GM13977 (cell line): ENCODE data around the gene SLC8A1.

Source experiments
- DNase-seq: peaks from one replicate; pipeline ENCODE4 v3.0.0; 2012; ENCODE audit warnings: low spot score
- CTCF ChIP-seq: IDR thresholded peaks from 2 replicates; pipeline ENCODE4 v1.5.1; 2012; ENCODE audit warnings: mild to moderate bottlenecking, control low read depth; ENCODE audit not compliant: insufficient read depth; ENCODE audit errors: extremely low read depth, missing control alignments
- in situ Hi-C: fragments of 300-500 bp; cut with MboI; formaldehyde crosslinking; loops from one replicate; pipeline ENCODE4 v1.12.0; 2022; ENCODE audit warnings: low sequenced_read_pairs, low pct_unique_long_range_greater_than_20kb, mixed read lengths, inconsistent platforms; ENCODE audit not compliant: unreplicated experiment

SLC8A1 gene

DNA sequence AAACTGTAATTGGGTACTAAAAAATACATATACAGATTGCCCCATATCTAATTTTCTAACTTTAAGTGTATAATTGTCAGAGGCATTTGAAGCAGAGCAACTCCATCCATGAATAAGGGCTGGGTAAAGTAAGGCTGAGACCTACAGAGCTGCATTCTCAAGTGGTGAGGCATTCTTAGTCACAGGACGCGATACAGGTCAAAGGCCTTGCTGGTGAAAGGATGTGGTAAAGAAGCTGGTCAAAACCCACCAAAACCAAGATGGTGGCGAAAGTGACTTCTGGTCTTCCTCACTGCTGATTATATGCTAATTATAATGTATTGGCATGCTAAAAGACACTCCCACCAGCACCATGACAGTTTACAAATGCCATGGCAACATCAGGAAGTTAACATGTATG is 50.0 kb downstream of the SLC8A1 start:
- DNase-seq = no peak
- no peak for TF ChIP-seq CTCF
- in situ Hi-C loops = no loop called here

GRCh38 chr2:40400336-40400953 is 51.4 kb downstream of the SLC8A1 start:
- in situ Hi-C loops = no loop called here
- no peak for DNase-seq
- TF ChIP-seq CTCF = no peak

GRCh38 chr2:40397765-40398164 is 54.1 kb downstream of the SLC8A1 start:
- in situ Hi-C loops = no loop called here
- TF ChIP-seq CTCF = no peak
- DNase-seq = no peak

GRCh38 chr2:40396124-40396523 is 55.8 kb downstream of the SLC8A1 start:
- no peak for DNase-seq
- no peak for TF ChIP-seq CTCF
- in situ Hi-C loops = no loop called here

GRCh38 chr2:40395169-40396073 is 56.5 kb downstream of the SLC8A1 start:
- no peak for DNase-seq
- in situ Hi-C loops = no loop called here
- TF ChIP-seq CTCF = no peak

- DNase-seq = no peak
- in situ Hi-C loops = no loop called here
- no peak for TF ChIP-seq CTCF
These were observed 57.3 kb downstream of the SLC8A1 start for GRCh38 chr2:40394597-40394996.
